Stimulated activated CD8-positive, alpha-beta memory T cell treated with anti-CD3 and anti-CD28 coated beads, Interleukin-15, amount 100 ng/mL, for 48 hours (primary cell): ENCODE data around the gene NOC4L.

Experiments
- DNase-seq, 2 donors: peaks; one replicate each; pipeline ENCODE4 v3.0.0-alpha.2; 2020; ENCODE audit warnings: low read depth in 2 of 2

The NOC4L gene

GRCh38 chr12:132197581-132198354 lies 53.5 kb downstream of the NOC4L start:
- no peak for DNase-seq

- no peak for DNase-seq
Observed at GRCh38 chr12:132199101-132199500, 54.8 kb downstream of the NOC4L start.

- no peak for DNase-seq
Observed at GRCh38 chr12:132199526-132200319, 55.5 kb downstream of the NOC4L start.

GRCh38 chr12:132200800-132201199 lies 56.5 kb downstream of the NOC4L start:
- DNase-seq = no peak

GRCh38 chr12:132201391-132202120 lies 57.3 kb downstream of the NOC4L start:
- no peak for DNase-seq
